ENCODE results near the gene PSMD1. TPM values are rescaled to one million over a fixed set of nuclear protein-coding genes. Genes with fewer than 3 reads are reported as not detected.

PSMD1 gene
- total RNA-seq, 1 experiment from 2014 or later, result 133 TPM

DNA sequence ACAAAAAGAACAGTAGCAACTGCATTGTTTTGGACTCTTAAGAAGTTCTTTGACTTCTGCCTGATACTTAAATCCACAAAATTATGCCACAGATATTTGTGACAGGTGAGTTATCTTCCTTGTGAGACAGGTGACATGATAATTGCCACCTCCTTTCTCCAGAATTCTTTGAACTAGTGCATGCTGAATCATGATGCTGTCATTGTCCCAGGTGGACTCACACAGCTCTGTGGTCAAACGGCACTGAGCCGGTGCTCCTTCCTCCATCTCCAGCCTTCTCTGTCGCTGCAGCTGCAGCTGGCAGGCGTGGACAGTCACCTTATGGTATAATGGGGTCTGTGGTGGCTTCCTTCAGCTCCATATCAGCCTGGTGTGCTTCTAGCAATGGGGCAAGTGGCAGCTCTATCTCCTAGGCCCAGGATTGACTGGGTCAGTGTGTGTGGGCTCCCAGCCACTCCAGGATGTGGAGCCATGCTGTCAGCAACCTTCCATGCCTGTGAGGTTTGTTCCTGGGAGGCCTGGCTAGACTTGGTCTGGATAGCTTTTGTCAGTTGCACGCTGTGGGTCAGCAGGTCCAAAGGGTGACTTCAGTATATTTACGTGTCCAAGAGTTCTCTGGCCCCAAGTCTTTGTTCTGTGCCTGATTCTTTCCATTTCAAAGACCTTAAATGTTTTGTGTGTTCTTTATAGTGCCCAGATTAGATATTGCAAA is 157.4 kb downstream of the PSMD1 start:
- H3K27me3 ChIP-seq (ENCODE audit: insufficient read depth, low read length), result no peaks in the 10 kb centered on the region
- no peaks in the 10 kb centered on the region for H3K4me1 ChIP-seq (ENCODE audit: control insufficient read depth in 1 of 2, insufficient read depth in 2 of 2, low read length in 2 of 2)
- ChIA-PET POLR2A (no interaction called here), CTCF (no interaction called here), RAD21 (ENCODE audit: low non-redundant PET in 1 of 2, low total read pairs in 2 of 2, uncharacterized antibody in 2 of 2, unreplicated experiment in 2 of 2) (no interaction called here)
- H3K4me3 ChIP-seq (replicated peaks in 1 of 2; ENCODE audit: low read depth in 1 of 2, low read length in 2 of 2), result no peak overlapping the region
- intact Hi-C loops (cut with micrococcal nuclease), result no loop called here
- no peaks in the 10 kb centered on the region for H4K20me1 ChIP-seq (ENCODE audit: insufficient read depth)
- DNase-seq (ENCODE audit: low read depth, low spot score) (no peak), ATAC-seq (no peak)
- no TSS peak for BruUV-seq (replicated peaks)
- H3K9ac ChIP-seq (ENCODE audit: low read length), result no peak overlapping the region
- H3K27ac ChIP-seq (ENCODE audit: low read depth, low read length), result no peak overlapping the region
- H2AFZ ChIP-seq (ENCODE audit: low read depth, low read length, poor library complexity, severe bottlenecking), result no peak overlapping the region
- H3K79me2 ChIP-seq (ENCODE audit: insufficient read depth, low read length), result no peaks in the 10 kb centered on the region
- TF ChIP-seq ELF1 (IDR thresholded peaks at IDR 0.05; ENCODE audit: borderline replicate concordance, low read depth) (no peak), POLR2AphosphoS5 (IDR thresholded peaks at IDR 0.05; ENCODE audit: low read depth, low read length) (no peak), CEBPB (IDR thresholded peaks at IDR 0.05; ENCODE audit: low read depth) (no peak), TCF7L2 (IDR thresholded peaks at IDR 0.05; ENCODE audit: borderline replicate concordance, extremely low read depth, insufficient read depth, insufficient read length) (no peak), ZFX (IDR thresholded peaks at IDR 0.05) (no peak), EZH2phosphoT487 (IDR thresholded peaks at IDR 0.05; ENCODE audit: borderline replicate concordance) (no peak), ZNF274 (IDR thresholded peaks at IDR 0.05; ENCODE audit: low read depth, low read length) (no peak), EGR1 (IDR thresholded peaks at IDR 0.05; ENCODE audit: low read depth) (no peak), FOSL1 (IDR thresholded peaks at IDR 0.05; ENCODE audit: low read depth) (no peak), POLR2A (IDR thresholded peaks at IDR 0.05; ENCODE audit: borderline replicate concordance, extremely low read depth, insufficient read depth, insufficient read length) (no peak), SIN3A (IDR thresholded peaks at IDR 0.05; ENCODE audit: low read depth) (no peak), CBX3 (IDR thresholded peaks at IDR 0.05; ENCODE audit: low read depth) (no peak), RAD21 (IDR thresholded peaks at IDR 0.05; ENCODE audit: low read depth) (no peak), EZH2 (IDR thresholded peaks at IDR 0.05) (no peak), SP1 (IDR thresholded peaks at IDR 0.05; ENCODE audit: low read depth) (no peak), YY1 (IDR thresholded peaks at IDR 0.05; ENCODE audit: extremely low read depth, insufficient replicate concordance, low read depth, low read length) (no peak)
- TF ChIP-seq, protein P1, sequence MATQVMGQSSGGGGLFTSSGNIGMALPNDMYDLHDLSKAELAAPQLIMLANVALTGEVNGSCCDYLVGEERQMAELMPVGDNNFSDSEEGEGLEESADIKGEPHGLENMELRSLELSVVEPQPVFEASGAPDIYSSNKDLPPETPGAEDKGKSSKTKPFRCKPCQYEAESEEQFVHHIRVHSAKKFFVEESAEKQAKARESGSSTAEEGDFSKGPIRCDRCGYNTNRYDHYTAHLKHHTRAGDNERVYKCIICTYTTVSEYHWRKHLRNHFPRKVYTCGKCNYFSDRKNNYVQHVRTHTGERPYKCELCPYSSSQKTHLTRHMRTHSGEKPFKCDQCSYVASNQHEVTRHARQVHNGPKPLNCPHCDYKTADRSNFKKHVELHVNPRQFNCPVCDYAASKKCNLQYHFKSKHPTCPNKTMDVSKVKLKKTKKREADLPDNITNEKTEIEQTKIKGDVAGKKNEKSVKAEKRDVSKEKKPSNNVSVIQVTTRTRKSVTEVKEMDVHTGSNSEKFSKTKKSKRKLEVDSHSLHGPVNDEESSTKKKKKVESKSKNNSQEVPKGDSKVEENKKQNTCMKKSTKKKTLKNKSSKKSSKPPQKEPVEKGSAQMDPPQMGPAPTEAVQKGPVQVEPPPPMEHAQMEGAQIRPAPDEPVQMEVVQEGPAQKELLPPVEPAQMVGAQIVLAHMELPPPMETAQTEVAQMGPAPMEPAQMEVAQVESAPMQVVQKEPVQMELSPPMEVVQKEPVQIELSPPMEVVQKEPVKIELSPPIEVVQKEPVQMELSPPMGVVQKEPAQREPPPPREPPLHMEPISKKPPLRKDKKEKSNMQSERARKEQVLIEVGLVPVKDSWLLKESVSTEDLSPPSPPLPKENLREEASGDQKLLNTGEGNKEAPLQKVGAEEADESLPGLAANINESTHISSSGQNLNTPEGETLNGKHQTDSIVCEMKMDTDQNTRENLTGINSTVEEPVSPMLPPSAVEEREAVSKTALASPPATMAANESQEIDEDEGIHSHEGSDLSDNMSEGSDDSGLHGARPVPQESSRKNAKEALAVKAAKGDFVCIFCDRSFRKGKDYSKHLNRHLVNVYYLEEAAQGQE (IDR thresholded peaks at IDR 0.05; ENCODE audit: low read depth), result no peak
- TF ChIP-seq, protein P2, sequence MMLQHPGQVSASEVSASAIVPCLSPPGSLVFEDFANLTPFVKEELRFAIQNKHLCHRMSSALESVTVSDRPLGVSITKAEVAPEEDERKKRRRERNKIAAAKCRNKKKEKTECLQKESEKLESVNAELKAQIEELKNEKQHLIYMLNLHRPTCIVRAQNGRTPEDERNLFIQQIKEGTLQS (IDR thresholded peaks at IDR 0.05), result no peak
- H3K9me2 ChIP-seq (ENCODE audit: insufficient read depth), result no peaks in the 10 kb centered on the region
- no peak overlapping the region for H3K4me2 ChIP-seq (ENCODE audit: low read length)
- H3K9me3 ChIP-seq (ENCODE audit: control insufficient read depth in 1 of 2, insufficient read depth in 1 of 2, low read depth in 1 of 2, low read length in 2 of 2), result no peaks in the 10 kb centered on the region
- H3K36me3 ChIP-seq (ENCODE audit: control insufficient read depth in 1 of 2, insufficient read depth in 2 of 2, low read length in 2 of 2), result 0 out of 4 replicates have a peak, but pooled peaks cover 0 to 2% of the 10 kb centered on the region in 2 experiments
